Mesothelial cell of epicardium (in vitro differentiated cells): ENCODE measurements around the gene MIR17HG. TPM values are rescaled to one million over a fixed set of nuclear protein-coding genes. Genes with fewer than 3 reads are reported as not detected.

Experiments used
- DNase-seq, 2 experiments: peaks; one replicate each; pipeline ENCODE4 v3.0.0; 2021; ENCODE audit warnings: low spot score in 2 of 2; ENCODE audit not compliant: unreplicated experiment in 2 of 2
- H3K27ac Mint-ChIP-seq: 2 replicates; pipeline ENCODE4 v1.8.0; 2021; ENCODE audit warnings: mixed read lengths
- H3K27me3 Mint-ChIP-seq: 2 replicates; pipeline ENCODE4 v1.8.0; 2021; ENCODE audit warnings: low read depth, mixed read lengths
- H3K36me3 Mint-ChIP-seq: 2 replicates; pipeline ENCODE4 v1.8.0; 2021; ENCODE audit warnings: mixed read lengths
- H3K4me1 Mint-ChIP-seq: 2 replicates; pipeline ENCODE4 v1.8.0; 2021; ENCODE audit warnings: mixed read lengths
- H3K4me3 Mint-ChIP-seq: 2 replicates; pipeline ENCODE4 v1.8.0; 2021; ENCODE audit warnings: mild to moderate bottlenecking, moderate library complexity, mixed read lengths
- H3K9me3 Mint-ChIP-seq: 2 replicates; pipeline ENCODE4 v1.8.0; 2021; ENCODE audit warnings: mixed read lengths
- total RNA-seq: library from RNA; stranded (reverse); gene quantifications from 3 replicates; pipeline ENCODE4 v1.2.1, GENCODE V29; 2021
- TF ChIP-seq, protein P1 (sequence below): fragments of 200-600 bp; sonication (generic); IDR thresholded peaks from one replicate; pipeline ENCODE4 v1.5.0; 2021; ENCODE audit warnings: antibody characterized with exemption; ENCODE audit not compliant: unreplicated experiment

Gene MIR17HG
- total RNA-seq, 1 donor from 2014 or later = 16.5 TPM

GRCh38 chr13:91360246-91360751, 12.8 kb downstream of the MIR17HG start:
- peaks cover 26% of the 10 kb centered on the region for H3K4me1 Mint-ChIP-seq
- TF ChIP-seq, protein P1, sequence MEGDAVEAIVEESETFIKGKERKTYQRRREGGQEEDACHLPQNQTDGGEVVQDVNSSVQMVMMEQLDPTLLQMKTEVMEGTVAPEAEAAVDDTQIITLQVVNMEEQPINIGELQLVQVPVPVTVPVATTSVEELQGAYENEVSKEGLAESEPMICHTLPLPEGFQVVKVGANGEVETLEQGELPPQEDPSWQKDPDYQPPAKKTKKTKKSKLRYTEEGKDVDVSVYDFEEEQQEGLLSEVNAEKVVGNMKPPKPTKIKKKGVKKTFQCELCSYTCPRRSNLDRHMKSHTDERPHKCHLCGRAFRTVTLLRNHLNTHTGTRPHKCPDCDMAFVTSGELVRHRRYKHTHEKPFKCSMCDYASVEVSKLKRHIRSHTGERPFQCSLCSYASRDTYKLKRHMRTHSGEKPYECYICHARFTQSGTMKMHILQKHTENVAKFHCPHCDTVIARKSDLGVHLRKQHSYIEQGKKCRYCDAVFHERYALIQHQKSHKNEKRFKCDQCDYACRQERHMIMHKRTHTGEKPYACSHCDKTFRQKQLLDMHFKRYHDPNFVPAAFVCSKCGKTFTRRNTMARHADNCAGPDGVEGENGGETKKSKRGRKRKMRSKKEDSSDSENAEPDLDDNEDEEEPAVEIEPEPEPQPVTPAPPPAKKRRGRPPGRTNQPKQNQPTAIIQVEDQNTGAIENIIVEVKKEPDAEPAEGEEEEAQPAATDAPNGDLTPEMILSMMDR = no peak
- DNase-seq = no peak
- no peak overlapping the region for H3K4me3 Mint-ChIP-seq
- H3K27ac Mint-ChIP-seq = no peak overlapping the region
- H3K27me3 Mint-ChIP-seq = no peaks in the 10 kb centered on the region
- H3K36me3 Mint-ChIP-seq = peaks cover 10% of the 10 kb centered on the region
- no peaks in the 10 kb centered on the region for H3K9me3 Mint-ChIP-seq

DNA sequence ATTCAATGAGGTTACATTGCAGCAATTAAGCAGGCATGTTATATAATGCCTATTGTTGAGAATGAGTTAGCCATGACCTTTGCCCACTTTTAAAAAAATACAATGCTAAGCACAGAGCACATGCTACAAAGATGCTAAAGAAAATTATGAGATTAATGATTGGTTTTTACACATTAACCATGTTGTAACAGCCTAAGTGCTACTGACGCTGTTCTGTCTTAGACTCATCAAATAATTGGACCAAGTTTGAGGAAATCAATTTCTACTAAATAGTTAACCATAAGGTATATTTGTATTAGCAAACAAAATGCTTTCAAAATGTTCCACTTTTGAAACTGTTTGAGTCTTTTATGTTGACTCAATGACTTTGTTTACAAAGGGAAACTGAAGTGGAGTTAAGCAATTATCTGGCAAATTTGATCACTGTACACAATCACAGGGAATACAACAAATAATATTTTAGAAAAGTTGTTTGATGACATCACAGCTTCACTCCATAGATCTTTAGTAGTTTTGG, 14.3 kb downstream of the MIR17HG start:
- H3K27me3 Mint-ChIP-seq = no peaks in the 10 kb centered on the region
- H3K4me3 Mint-ChIP-seq = no peak overlapping the region
- H3K36me3 Mint-ChIP-seq = peaks cover 1% of the 10 kb centered on the region
- DNase-seq = no peak
- H3K4me1 Mint-ChIP-seq = peaks cover 19% of the 10 kb centered on the region
- no peak overlapping the region for H3K27ac Mint-ChIP-seq
- H3K9me3 Mint-ChIP-seq = no peaks in the 10 kb centered on the region
- TF ChIP-seq, protein P1 = no peak

- H3K4me1 Mint-ChIP-seq = peaks cover 19% of the 10 kb centered on the region
- DNase-seq = no peak
- H3K27ac Mint-ChIP-seq = peak overlapping the region; percentile 11
- H3K9me3 Mint-ChIP-seq = no peaks in the 10 kb centered on the region
- H3K36me3 Mint-ChIP-seq = no peaks in the 10 kb centered on the region
- no peaks in the 10 kb centered on the region for H3K27me3 Mint-ChIP-seq
- H3K4me3 Mint-ChIP-seq = no peak overlapping the region
- TF ChIP-seq, protein P1 = no peak
Measured at GRCh38 chr13:91362908-91363307, 15.4 kb downstream of the MIR17HG start.

DNA sequence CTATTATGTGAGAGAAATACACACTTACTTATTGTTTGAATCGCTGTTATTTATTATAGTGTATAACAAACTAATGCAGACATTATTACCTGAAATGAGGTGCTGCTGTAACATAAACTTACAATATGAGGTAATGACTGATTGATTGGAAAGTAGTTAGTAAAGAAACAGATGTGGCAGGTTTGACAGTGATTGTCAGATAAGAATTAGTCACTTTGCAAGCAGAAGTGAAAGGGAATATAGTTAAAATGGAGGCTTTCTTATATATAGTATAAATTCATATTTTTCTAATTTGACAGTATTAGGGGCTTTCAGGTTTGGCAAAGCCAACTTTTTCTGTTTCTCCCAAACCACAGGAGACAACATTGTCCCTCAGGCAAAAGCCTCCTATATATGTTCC, 20.6 kb downstream of the MIR17HG start:
- H3K36me3 Mint-ChIP-seq = no peaks in the 10 kb centered on the region
- no peaks in the 10 kb centered on the region for H3K27me3 Mint-ChIP-seq
- H3K27ac Mint-ChIP-seq = no peak overlapping the region
- no peaks in the 10 kb centered on the region for H3K9me3 Mint-ChIP-seq
- no peak for DNase-seq
- peaks cover 11% of the 10 kb centered on the region for H3K4me1 Mint-ChIP-seq
- TF ChIP-seq, protein P1 = no peak
- H3K4me3 Mint-ChIP-seq = no peak overlapping the region

DNA sequence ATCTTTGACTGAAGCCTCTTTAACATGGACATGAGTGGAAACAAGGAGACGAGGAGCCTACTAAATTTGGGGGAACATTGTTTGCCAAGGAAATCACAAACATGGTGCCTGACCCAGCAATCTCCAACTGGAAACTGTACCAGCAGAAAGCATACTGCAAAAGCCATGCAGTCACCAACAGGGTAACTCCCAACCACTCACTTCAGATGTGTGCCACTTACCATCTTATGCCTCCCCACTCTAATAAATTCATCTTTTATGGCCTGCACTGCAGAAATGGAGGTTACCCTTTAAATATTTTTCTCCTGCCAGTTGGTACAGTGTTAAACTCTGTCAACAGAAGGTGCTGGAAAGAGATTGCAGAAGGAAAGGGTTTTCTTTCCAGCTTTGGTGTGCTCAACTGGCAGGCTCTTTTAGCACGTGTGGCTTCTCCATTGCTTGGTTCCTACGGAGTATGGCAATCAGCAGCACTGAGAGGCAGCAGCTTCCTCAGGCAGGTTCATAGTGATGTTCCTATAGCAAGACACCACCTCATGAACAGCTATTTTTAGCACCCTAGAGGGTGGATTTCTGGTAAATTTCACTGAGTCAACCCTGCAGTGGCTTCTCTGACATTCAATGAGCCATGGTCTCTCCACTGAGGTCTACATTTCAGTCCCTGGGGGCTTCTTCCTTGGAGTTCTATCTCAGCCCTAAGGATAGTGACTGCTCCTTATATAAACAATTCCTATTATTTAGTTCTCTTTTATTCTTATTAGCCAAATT, 21.4 kb downstream of the MIR17HG start:
- H3K4me1 Mint-ChIP-seq = peaks cover 11% of the 10 kb centered on the region
- no peak for DNase-seq

More for the DNA sequence above, 21.4 kb downstream of the MIR17HG start:
- Mint-ChIP-seq H3K27me3 (no peaks in the 10 kb centered on the region), H3K27ac (no peak overlapping the region), H3K9me3 (no peaks in the 10 kb centered on the region), H3K36me3 (no peaks in the 10 kb centered on the region), H3K4me3 (no peak overlapping the region)
- TF ChIP-seq, protein P1 = no peak
